ENCODE data around the gene INSL3. TPM values are rescaled to one million over a fixed set of nuclear protein-coding genes. Genes with fewer than 3 reads are reported as not detected.

INSL3 gene
- total and polyA plus RNA-seq, 2 donors (not counting 1 experiment from before 2014, with no cell fraction given), result 3.4 to 3.6 TPM

DNA sequence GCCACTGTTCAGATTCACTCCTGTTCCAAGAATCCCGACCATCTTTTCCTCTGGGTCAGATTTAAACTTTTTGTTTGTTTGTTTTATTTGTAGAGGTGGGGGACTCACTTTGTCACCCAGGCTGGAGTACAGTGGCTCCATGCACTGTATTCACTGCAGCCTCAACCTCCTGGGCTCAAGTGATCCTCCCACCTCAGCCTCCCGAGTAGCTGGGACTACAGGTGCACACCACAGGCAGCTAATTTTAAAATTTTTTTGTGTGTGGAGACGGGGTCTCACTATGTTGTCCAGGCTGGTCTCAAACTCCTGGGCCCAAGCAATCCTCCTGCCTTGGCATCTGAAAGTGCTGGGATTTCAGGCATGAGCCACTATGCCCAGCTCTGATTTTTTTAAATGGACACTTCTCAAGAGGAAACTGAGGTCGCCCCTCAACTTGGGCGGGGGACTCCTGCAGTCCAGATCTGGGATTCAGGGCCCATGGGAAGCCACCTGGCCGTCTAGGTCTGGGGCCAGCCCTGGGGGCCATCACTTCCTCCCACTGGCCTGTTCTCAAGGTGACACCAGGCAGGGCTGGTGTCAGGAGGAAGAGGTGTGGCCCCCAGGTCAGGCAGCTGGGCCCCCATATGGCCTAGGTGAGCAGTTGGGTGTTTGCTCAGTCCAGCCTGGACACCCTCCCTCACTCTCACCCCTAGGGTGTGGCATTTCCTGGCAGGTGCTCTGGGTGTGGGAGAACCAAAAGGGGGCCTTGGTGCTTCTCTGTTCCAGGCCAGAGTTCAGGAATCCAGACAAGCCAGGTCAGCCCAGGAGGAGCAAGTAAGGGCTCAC is 25.1 kb downstream of the INSL3 start:
- Histone ChIP-seq H3K9ac (ENCODE audit: low read length) (no peak overlapping the region), H3K27ac (ENCODE audit: low read length in 2 of 2) (no peak overlapping the region), H3K36me3 (replicated peaks in 1 of 2; ENCODE audit: control extremely low read depth in 1 of 2, control insufficient read depth in 1 of 2, extremely low read depth in 1 of 2, insufficient read depth in 2 of 2, low read length in 1 of 2) (no peaks in the 10 kb centered on the region), H3K79me2 (ENCODE audit: control insufficient read depth, insufficient read depth, low read length) (no peaks in the 10 kb centered on the region), H4K20me1 (ENCODE audit: control insufficient read depth, insufficient read depth, low read length, poor library complexity, severe bottlenecking) (no peaks in the 10 kb centered on the region), H3K4me2 (replicated peaks; ENCODE audit: low read depth, low read length, poor library complexity, severe bottlenecking) (no peak overlapping the region), H3K27me3 (replicated peaks in 1 of 4; ENCODE audit: control extremely low read depth in 1 of 4, control insufficient read depth in 3 of 4, insufficient read depth in 4 of 4, low read length in 3 of 4) (peaks cover 0 to 43% (median 22%) of the 10 kb centered on the region in 4 experiments), H3K4me3 (ENCODE audit: control extremely low read depth in 1 of 5, extremely low read depth in 1 of 5, insufficient read depth in 1 of 5, low read depth in 2 of 5, low read length in 4 of 5) (no peak overlapping the region), H2AFZ (ENCODE audit: insufficient read depth, low read depth, low read length, poor library complexity, severe bottlenecking) (no peak overlapping the region), H3K4me1 (ENCODE audit: control insufficient read depth in 2 of 2, insufficient read depth in 2 of 2, low read length in 2 of 2) (peaks cover 29 to 30% of the 10 kb centered on the region in 2 donors), H3K9me3 (ENCODE audit: control extremely low read depth in 1 of 3, control insufficient read depth in 2 of 3, insufficient read depth in 1 of 3, low read length in 2 of 3) (peaks cover 0 to 12% (median 0%) of the 10 kb centered on the region in 3 donors)
- Mint-ChIP-seq H3K4me1 (peaks cover 34% of the 10 kb centered on the region), H3K27me3 (peaks cover 14% of the 10 kb centered on the region), H3K9me3 (ENCODE audit: insufficient read depth) (no peaks in the 10 kb centered on the region), H3K27ac (no peak overlapping the region), H3K4me3 (no peak overlapping the region)
- 58% methylated on average over 4 of the region's 6 CpGs for WGBS (ENCODE audit: insufficient coverage)
- DNase-seq (peak; percentile 15), ATAC-seq (ENCODE audit: low read depth) (no peak)
- POLR2A ChIA-PET, result interaction anchor here (0.6 kb wide), 1 partner anchor 33 kb away, joined by 7 read pairs; no protein-coding TSS in a partner anchor
- CTCF ChIA-PET, result interaction anchor here (0.6 to 1.6 kb wide), 4 partner anchors 8 to 61 kb away, joined by 3 to 4 read pairs (median 3); no protein-coding TSS in a partner anchor
- intact Hi-C loops (cut with micrococcal nuclease), result no loop called here
- TF ChIP-seq, protein P1, sequence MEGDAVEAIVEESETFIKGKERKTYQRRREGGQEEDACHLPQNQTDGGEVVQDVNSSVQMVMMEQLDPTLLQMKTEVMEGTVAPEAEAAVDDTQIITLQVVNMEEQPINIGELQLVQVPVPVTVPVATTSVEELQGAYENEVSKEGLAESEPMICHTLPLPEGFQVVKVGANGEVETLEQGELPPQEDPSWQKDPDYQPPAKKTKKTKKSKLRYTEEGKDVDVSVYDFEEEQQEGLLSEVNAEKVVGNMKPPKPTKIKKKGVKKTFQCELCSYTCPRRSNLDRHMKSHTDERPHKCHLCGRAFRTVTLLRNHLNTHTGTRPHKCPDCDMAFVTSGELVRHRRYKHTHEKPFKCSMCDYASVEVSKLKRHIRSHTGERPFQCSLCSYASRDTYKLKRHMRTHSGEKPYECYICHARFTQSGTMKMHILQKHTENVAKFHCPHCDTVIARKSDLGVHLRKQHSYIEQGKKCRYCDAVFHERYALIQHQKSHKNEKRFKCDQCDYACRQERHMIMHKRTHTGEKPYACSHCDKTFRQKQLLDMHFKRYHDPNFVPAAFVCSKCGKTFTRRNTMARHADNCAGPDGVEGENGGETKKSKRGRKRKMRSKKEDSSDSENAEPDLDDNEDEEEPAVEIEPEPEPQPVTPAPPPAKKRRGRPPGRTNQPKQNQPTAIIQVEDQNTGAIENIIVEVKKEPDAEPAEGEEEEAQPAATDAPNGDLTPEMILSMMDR (IDR thresholded peaks at IDR 0.05), result no peak
- TF ChIP-seq EZH2 (IDR thresholded peaks at IDR 0.05; ENCODE audit: borderline replicate concordance, insufficient read depth, low read depth, low read length, poor library complexity, severe bottlenecking), result no peak

DNA sequence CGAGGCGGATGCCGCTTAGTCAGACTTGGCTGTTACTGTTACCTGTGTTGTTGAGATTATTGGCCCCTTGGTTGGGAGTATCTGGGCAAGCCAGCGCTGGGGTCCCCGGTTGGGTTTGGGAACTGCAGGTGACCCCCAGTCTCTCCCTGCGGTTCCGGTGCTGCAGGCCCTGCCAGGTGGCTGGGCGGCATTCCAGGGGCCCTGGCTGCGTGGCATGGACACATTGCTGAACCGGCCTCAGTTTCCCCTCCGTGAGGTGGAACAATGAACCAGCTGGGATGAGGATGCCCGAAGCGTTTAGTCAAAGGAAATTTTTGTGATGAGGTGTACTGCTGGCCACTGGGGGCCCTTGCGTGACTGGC is 25.8 kb downstream of the INSL3 start:
- H3K79me2 ChIP-seq (ENCODE audit: control insufficient read depth, insufficient read depth, low read length), result no peaks in the 10 kb centered on the region
- H3K9me3 ChIP-seq (ENCODE audit: control extremely low read depth in 1 of 3, control insufficient read depth in 2 of 3, insufficient read depth in 1 of 3, low read length in 2 of 3), result peaks cover 0 to 12% (median 0%) of the 10 kb centered on the region in 3 donors
- Mint-ChIP-seq H3K27ac (no peak overlapping the region), H3K27me3 (peaks cover 14% of the 10 kb centered on the region), H3K4me1 (peaks cover 37% of the 10 kb centered on the region), H3K4me3 (no peak overlapping the region), H3K9me3 (ENCODE audit: insufficient read depth) (no peaks in the 10 kb centered on the region)
- TF ChIP-seq, protein P1 (IDR thresholded peaks at IDR 0.05), result no peak
- no peak for TF ChIP-seq EZH2 (IDR thresholded peaks at IDR 0.05; ENCODE audit: borderline replicate concordance, insufficient read depth, low read depth, low read length, poor library complexity, severe bottlenecking)
- H4K20me1 ChIP-seq (ENCODE audit: control insufficient read depth, insufficient read depth, low read length, poor library complexity, severe bottlenecking), result no peaks in the 10 kb centered on the region
- H3K4me3 ChIP-seq (ENCODE audit: control extremely low read depth in 1 of 5, extremely low read depth in 1 of 5, insufficient read depth in 1 of 5, low read depth in 2 of 5, low read length in 4 of 5), result no peak overlapping the region
- H2AFZ ChIP-seq (ENCODE audit: insufficient read depth, low read depth, low read length, poor library complexity, severe bottlenecking), result no peak overlapping the region
- peak overlapping the region; percentile 34 for H3K9ac ChIP-seq (ENCODE audit: low read length)
- ATAC-seq (ENCODE audit: low read depth) (no peak), DNase-seq (no peak)
- no peak overlapping the region for H3K27ac ChIP-seq (ENCODE audit: low read length in 2 of 2)
- intact Hi-C loops (cut with micrococcal nuclease), result no loop called here
- H3K4me2 ChIP-seq (replicated peaks; ENCODE audit: low read depth, low read length, poor library complexity, severe bottlenecking), result peak overlapping the region; percentile 57
- H3K4me1 ChIP-seq (ENCODE audit: control insufficient read depth in 2 of 2, insufficient read depth in 2 of 2, low read length in 2 of 2), result peaks cover 31 to 32% of the 10 kb centered on the region in 2 donors
- 56% methylated on average over 11 of the region's 14 CpGs for WGBS (ENCODE audit: insufficient coverage)
- POLR2A ChIA-PET, result interaction anchor here (0.6 kb wide), 1 partner anchor 32 kb away, joined by 7 read pairs; no protein-coding TSS in a partner anchor
- H3K36me3 ChIP-seq (replicated peaks in 1 of 2; ENCODE audit: control extremely low read depth in 1 of 2, control insufficient read depth in 1 of 2, extremely low read depth in 1 of 2, insufficient read depth in 2 of 2, low read length in 1 of 2), result no peaks in the 10 kb centered on the region
- H3K27me3 ChIP-seq (replicated peaks in 1 of 4; ENCODE audit: control extremely low read depth in 1 of 4, control insufficient read depth in 3 of 4, insufficient read depth in 4 of 4, low read length in 3 of 4), result peaks cover 0 to 43% (median 22%) of the 10 kb centered on the region in 4 experiments
- CTCF ChIA-PET, result interaction anchor here (0.6 to 1.3 kb wide), 4 partner anchors 8 to 64 kb away, joined by 3 to 4 read pairs (median 3); partner anchors contain the start of gene RPL18A
